Mucosa of rectum (tissue), 2 donors: ENCODE measurements around the gene EFNA4.

Experiments used
- H3K27ac ChIP-seq, 2 donors: one replicate each; pipeline ENCODE4 v1.7.0; 2013; ENCODE audit warnings: inconsistent platforms in 2 of 2, low read depth in 2 of 2, low read length in 2 of 2
- H3K27me3 ChIP-seq, 2 donors: one replicate each; pipeline ENCODE4 v1.7.0; 2013; ENCODE audit warnings: low read length in 2 of 2; ENCODE audit not compliant: control insufficient read depth in 2 of 2, insufficient read depth in 2 of 2
- H3K36me3 ChIP-seq, 2 donors: one replicate each; pipeline ENCODE4 v1.7.0; 2013; ENCODE audit warnings: low read length in 2 of 2; ENCODE audit not compliant: control insufficient read depth in 2 of 2, insufficient read depth in 2 of 2
- H3K4me1 ChIP-seq, 2 donors: one replicate each; pipeline ENCODE4 v1.7.0; 2013; ENCODE audit warnings: low read length in 2 of 2, mild to moderate bottlenecking in 1 of 2; ENCODE audit not compliant: control insufficient read depth in 2 of 2, insufficient read depth in 2 of 2
- H3K4me3 ChIP-seq, 2 donors: one replicate each; pipeline ENCODE4 v1.7.0; 2013; ENCODE audit warnings: low read length in 2 of 2
- H3K9ac ChIP-seq, 2 donors: one replicate each; pipeline ENCODE4 v1.7.0; 2013; ENCODE audit warnings: low read length in 2 of 2, low read depth in 1 of 2, mild to moderate bottlenecking in 1 of 2
- H3K9me3 ChIP-seq, 2 donors: one replicate each; pipeline ENCODE4 v1.7.0; 2013; ENCODE audit warnings: low read length in 2 of 2; ENCODE audit not compliant: control insufficient read depth in 2 of 2
- donor health status: healthy.
- donor health status: Normal muscosa, but diverticular disease.

The EFNA4 gene, protein sequence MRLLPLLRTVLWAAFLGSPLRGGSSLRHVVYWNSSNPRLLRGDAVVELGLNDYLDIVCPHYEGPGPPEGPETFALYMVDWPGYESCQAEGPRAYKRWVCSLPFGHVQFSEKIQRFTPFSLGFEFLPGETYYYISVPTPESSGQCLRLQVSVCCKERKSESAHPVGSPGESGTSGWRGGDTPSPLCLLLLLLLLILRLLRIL

DNA sequence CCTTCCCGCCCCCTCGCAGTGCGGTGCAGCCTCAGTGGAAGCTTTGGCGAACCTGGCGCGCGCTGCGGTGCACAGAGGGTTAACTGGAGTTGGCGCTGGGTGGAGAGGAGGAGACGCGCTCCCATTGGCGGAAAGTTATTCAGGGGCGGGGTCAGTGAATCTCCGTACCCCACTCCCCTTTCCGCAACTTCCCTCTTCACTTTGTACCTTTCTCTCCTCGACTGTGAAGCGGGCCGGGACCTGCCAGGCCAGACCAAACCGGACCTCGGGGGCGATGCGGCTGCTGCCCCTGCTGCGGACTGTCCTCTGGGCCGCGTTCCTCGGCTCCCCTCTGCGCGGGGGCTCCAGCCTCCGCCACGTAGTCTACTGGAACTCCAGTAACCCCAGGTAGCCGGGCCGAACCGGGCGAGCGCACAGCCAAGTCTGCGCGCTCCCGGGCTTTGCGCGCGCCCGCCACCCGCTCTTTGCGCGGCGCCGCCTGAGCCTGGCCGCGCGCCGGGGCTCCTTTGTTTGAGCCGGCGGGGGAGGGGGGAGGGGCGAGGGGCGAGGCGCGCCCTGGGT, at the start of gene EFNA4:
EFNA4 (plus strand) TSS at position 191 of the 561 bp plus-strand sequence; CDS start at position 275, 84 bp downstream.
- Histone ChIP-seq H3K9ac (peak within 1 kb of the TSS; percentile 76 to 84), H3K27me3 (no peaks in the 10 kb centered on the region), H3K36me3 (peaks cover 13 to 15% of the 10 kb centered on the region in 2 donors), H3K9me3 (no peaks in the 10 kb centered on the region), H3K4me3 (peak within 1 kb of the TSS; percentile 81 to 86), H3K27ac (peak within 1 kb of the TSS; percentile 93 to 94), H3K4me1 (peaks cover 32 to 35% of the 10 kb centered on the region in 2 donors)

DNA sequence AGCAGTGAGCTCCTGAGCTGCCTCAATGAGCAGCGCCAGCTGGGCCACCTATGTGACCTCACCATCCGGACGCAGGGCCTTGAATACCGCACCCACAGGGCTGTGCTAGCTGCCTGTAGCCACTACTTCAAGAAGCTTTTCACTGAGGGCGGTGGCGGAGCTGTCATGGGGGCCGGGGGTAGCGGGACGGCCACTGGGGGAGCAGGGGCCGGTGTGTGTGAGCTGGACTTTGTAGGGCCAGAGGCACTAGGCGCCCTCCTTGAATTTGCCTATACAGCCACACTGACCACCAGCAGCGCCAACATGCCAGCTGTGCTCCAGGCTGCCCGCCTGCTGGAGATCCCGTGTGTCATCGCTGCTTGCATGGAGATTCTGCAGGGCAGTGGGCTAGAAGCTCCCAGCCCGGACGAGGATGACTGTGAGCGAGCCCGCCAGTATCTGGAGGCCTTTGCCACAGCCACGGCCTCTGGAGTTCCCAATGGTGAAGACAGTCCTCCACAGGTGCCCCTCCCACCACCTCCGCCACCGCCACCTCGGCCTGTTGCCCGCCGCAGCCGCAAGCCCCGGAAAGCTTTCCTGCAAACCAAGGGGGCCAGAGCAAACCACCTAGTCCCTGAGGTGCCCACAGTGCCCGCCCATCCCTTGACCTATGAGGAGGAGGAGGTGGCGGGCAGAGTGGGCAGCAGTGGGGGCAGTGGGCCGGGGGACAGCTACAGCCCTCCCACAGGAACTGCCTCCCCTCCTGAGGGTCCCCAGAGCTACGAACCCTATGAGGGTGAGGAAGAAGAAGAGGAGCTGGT, 48.6 kb upstream of the EFNA4 start:
- peaks cover 39 to 50% of the 10 kb centered on the region in 2 donors for H3K36me3 ChIP-seq
- peaks cover 61 to 62% of the 10 kb centered on the region in 2 donors for H3K4me1 ChIP-seq
- peak overlapping the region; percentile 92 to 93 for H3K27ac ChIP-seq
- no peak overlapping the region for H3K9ac ChIP-seq
- H3K4me3 ChIP-seq: no peak overlapping the region
- no peaks in the 10 kb centered on the region for H3K27me3 ChIP-seq
- no peaks in the 10 kb centered on the region for H3K9me3 ChIP-seq

DNA sequence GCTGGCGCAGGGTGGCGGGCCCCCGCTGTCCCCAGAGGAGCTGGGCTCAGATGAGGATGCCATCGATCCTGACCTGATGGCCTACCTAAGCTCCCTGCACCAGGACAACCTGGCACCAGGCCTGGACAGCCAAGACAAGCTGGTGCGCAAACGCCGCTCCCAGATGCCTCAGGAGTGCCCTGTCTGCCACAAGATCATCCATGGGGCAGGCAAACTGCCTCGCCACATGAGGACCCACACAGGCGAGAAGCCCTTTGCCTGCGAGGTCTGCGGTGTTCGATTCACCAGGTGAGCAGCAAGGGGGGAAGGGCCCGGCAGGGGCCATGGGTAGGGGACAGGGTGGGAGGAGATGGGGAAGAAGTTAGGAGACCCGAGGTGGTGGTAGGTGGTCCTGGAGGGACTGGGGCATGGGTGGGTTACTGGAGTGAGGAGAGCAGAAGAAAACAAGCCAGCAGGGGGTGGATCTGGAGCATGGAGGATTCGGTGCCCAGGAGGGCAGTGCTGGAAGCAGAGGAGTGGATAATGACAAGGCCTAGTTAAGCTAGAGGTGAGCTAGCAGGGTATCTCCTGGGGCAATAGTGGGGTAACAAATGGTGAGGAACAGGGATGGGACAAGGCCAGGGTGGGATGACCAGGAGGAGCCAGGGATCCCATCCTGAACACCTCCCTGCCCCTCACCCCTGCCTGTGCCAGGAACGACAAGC, 47.9 kb upstream of the EFNA4 start:
- Histone ChIP-seq H3K9me3 (no peaks in the 10 kb centered on the region), H3K4me3 (no peak overlapping the region), H3K4me1 (peaks cover 53 to 55% of the 10 kb centered on the region in 2 donors), H3K36me3 (peaks cover 39 to 45% of the 10 kb centered on the region in 2 donors), H3K27ac (peak overlapping the region; percentile 92 to 93), H3K9ac (peak overlapping the region in 1 of 2 donors; percentile 74), H3K27me3 (no peaks in the 10 kb centered on the region)

DNA sequence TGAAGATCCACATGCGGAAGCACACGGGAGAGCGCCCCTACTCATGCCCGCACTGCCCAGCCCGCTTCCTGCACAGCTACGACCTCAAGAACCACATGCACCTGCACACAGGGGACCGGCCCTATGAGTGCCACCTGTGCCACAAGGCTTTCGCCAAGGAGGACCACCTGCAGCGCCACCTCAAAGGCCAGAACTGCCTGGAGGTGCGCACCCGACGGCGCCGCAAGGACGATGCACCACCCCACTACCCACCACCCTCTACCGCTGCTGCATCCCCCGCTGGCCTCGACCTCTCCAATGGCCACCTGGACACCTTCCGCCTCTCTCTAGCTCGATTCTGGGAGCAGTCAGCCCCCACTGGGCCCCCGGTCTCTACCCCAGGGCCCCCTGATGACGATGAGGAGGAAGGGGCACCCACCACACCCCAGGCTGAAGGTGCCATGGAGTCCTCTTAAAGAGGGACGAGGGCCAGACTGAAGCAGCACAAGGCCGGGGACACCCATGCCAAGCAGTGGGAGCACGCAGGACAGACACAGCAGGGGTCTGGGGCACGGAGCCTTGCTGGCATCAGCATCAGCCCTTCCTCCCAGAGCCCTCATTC, 47.2 kb upstream of the EFNA4 start:
- H3K27me3 ChIP-seq: no peaks in the 10 kb centered on the region
- H3K36me3 ChIP-seq: peaks cover 36 to 41% of the 10 kb centered on the region in 2 donors
- no peaks in the 10 kb centered on the region for H3K9me3 ChIP-seq
- no peak overlapping the region for H3K4me3 ChIP-seq
- H3K4me1 ChIP-seq: peaks cover 47 to 49% of the 10 kb centered on the region in 2 donors
- peak overlapping the region; percentile 70 to 74 for H3K9ac ChIP-seq
- H3K27ac ChIP-seq: peak overlapping the region; percentile 92 to 93

DNA sequence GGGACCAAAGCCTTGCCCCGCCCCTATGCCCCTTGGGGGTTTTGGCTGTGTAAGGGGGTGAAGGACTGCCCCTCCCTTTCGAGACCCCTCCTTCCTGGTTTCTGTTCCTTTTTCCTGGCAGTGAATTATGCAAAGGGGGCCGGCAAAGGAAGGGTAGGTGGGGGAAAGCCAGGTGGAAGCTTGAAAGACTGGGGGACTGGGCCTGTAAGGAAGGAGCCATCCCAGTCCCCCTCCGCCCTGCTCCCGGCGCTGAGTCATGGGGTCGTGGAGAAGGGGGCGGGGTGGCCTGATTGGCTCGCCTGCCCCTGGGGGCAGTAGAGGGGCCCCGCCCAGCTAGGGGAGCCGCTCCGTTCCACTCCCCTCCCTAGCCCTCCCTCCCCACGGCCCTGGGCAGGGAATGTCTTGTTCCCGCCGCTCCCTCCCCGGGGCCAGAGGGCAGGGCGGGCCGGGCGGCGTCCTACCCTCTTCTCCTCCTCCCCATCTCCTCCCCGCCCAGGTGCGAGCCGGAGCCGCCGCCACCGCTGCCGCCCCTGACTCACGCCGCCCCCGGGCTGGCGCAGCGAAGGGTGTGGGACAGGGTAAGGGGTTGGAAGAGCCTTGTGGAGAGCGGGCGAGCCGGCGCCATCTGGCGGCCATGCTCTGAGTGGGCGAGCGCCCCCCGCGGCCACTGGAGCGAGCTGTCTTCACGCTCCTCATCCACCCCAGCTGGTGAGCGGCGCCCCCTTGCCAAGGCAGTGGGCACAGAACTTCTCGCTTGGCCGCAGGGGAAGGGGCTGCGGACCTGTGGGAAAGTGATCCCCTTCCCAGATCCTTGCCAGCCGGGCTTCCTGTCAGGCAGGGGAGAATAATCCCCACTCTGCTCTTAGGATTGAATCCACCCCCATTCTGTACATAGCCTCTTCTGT, 46.2 kb upstream of the EFNA4 start:
- peaks cover 37 to 41% of the 10 kb centered on the region in 2 donors for H3K4me1 ChIP-seq
- H3K27ac ChIP-seq: peak overlapping the region; percentile 92 to 93
- no peaks in the 10 kb centered on the region for H3K9me3 ChIP-seq
- no peaks in the 10 kb centered on the region for H3K27me3 ChIP-seq
- peaks cover 36 to 41% of the 10 kb centered on the region in 2 donors for H3K36me3 ChIP-seq
- H3K4me3 ChIP-seq: peak overlapping the region; percentile 36 to 59
- H3K9ac ChIP-seq: peak overlapping the region; percentile 70 to 74

DNA sequence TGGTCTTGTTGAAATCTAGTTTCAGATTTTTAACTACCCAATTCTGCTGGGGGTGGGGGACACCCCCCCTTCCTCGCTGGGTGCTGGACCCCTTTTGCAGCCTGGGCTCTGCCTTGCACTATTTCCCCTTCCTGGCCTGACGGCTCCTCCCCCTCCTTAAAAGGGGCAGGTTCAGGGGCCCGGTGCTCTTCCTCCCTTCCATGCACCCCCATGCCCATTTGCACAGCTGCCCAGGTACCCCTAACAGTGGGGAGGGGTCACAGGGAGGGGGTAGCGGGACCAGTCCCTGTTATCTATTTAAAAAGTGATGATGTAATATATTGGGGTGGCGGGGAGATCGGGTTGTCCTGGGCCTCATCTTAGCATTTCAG, 45.6 kb upstream of the EFNA4 start:
- Histone ChIP-seq H3K9me3 (no peaks in the 10 kb centered on the region), H3K27ac (peak overlapping the region; percentile 92 to 93), H3K9ac (peak overlapping the region; percentile 52 to 74), H3K27me3 (no peaks in the 10 kb centered on the region), H3K4me1 (peaks cover 31 to 37% of the 10 kb centered on the region in 2 donors), H3K4me3 (peak overlapping the region; percentile 36 to 59), H3K36me3 (peaks cover 32 to 41% of the 10 kb centered on the region in 2 donors)

DNA sequence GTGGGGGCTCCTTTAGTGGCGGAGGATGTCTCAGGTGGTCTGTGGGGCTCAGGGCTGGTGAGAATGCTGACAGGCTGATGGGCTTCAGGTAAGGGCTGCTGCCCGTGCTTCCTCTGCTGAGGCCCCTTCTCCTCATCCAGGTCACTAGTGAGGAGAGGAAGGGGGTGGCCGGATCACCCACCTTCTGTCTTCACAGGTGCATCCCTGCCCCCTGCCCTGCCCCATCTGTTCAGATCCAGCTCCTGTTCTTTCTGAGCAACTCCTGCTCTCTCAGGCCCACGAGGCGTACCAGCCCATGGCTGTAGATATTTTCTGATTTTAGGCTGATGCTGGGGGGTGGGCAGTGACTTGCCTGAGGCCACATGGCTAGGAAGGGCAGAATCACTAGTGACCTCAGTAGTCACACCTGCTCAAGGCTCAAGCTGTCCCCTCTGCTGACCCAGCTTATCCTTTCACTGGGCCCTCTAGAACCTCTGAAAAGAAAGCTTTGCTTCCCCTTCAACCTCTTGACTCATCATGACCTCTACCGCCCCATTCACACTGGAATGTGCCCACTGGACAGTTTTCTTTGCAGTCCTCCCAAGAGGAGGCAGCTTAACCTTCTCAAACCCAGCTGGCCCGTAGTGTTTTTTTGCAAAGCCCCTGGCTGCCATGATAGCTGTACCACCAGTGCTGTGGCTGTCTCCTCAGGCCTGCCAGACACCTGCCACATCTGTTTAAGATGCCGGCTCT, 44.8 kb upstream of the EFNA4 start:
- no peak overlapping the region for H3K4me3 ChIP-seq
- peak overlapping the region in 1 of 2 donors; percentile 32 for H3K9ac ChIP-seq
- H3K9me3 ChIP-seq: no peaks in the 10 kb centered on the region
- H3K36me3 ChIP-seq: peaks cover 28 to 40% of the 10 kb centered on the region in 2 donors
- H3K27me3 ChIP-seq: no peaks in the 10 kb centered on the region
- no peak overlapping the region for H3K27ac ChIP-seq
- H3K4me1 ChIP-seq: peaks cover 24 to 32% of the 10 kb centered on the region in 2 donors

DNA sequence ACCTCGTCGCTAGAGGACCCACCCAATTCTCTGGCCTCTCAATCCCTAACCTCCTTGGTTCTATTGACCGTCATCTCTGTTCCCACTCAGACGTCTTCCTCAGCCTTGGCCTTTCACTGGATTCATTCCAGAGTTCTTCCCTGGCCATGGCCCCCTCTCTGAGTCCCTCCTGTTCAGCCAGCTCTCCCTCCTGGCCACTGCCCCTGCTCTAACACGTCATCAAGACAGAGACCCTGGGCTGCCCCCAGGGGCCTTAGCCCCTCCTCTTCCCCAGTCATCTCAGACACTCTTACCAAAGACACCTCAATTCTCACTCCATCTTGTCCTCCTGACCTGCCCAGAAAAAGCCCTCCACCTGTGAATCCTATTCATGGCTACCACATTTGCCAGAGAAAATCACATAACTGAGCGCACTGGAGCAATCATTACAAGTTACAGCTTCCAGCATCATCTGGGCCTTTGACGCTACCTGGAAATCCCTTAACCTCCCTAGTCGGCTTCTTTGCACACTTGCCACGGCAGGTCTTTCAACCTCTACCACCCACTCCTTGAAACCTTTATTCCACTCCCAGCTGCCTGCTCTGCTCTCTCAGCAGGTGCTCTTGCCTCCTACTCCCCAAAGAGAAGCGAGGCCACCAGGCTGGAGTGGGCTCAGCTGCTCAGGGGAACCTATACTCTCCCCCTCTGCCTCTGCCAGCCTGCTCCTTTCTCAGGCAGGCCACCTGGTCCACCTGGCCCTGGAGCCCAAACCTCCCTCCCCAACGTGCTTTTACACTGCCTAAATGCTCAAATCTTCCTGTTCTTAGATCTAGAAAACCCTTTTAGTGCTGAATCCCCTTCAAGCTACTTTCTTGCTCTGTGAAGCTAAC, 43.9 kb upstream of the EFNA4 start:
- Histone ChIP-seq H3K36me3 (peaks cover 19 to 31% of the 10 kb centered on the region in 2 donors), H3K4me1 (peaks cover 20 to 29% of the 10 kb centered on the region in 2 donors), H3K4me3 (no peak overlapping the region), H3K27ac (no peak overlapping the region), H3K9me3 (no peaks in the 10 kb centered on the region), H3K27me3 (no peaks in the 10 kb centered on the region), H3K9ac (no peak overlapping the region)
